ENCODE results near the gene ITPR2. TPM values are rescaled to one million over a fixed set of nuclear protein-coding genes. Genes with fewer than 3 reads are reported as not detected.

ITPR2 gene
- total RNA-seq, 1 donor from 2014 or later = 15.8 TPM

DNA sequence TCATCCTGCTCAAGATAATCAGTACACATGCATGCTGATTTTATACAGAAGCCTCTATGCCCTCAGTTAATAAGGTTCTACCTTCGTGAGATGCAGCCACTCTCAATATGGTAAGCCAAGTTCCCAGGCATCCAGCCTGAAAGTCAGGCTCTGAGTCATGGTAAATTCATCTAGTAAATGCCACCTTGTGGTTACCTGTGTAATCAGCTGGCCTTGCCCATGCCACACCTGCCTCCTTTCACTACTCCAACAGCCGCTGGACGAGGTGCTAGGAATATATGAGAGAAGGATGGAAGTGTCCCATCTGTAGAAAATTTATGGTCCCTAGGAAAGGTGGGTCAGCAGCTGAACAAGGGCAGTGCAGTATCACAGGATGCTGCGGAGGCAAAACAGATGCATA, 430.3 kb downstream of the ITPR2 start:
- Histone ChIP-seq H3K9me3 (replicated peaks) (no peaks in the 10 kb centered on the region), H3K4me3 (no peak overlapping the region), H3K27ac (replicated peaks) (no peak overlapping the region), H3K27me3 (ENCODE audit: low read depth) (no peaks in the 10 kb centered on the region), H3K4me1 (no peaks in the 10 kb centered on the region), H3K36me3 (peaks cover 19% of the 10 kb centered on the region)
- intact Hi-C loops (cut with micrococcal nuclease) = no loop called here
- no peak for DNase-seq
- TF ChIP-seq, protein P1, sequence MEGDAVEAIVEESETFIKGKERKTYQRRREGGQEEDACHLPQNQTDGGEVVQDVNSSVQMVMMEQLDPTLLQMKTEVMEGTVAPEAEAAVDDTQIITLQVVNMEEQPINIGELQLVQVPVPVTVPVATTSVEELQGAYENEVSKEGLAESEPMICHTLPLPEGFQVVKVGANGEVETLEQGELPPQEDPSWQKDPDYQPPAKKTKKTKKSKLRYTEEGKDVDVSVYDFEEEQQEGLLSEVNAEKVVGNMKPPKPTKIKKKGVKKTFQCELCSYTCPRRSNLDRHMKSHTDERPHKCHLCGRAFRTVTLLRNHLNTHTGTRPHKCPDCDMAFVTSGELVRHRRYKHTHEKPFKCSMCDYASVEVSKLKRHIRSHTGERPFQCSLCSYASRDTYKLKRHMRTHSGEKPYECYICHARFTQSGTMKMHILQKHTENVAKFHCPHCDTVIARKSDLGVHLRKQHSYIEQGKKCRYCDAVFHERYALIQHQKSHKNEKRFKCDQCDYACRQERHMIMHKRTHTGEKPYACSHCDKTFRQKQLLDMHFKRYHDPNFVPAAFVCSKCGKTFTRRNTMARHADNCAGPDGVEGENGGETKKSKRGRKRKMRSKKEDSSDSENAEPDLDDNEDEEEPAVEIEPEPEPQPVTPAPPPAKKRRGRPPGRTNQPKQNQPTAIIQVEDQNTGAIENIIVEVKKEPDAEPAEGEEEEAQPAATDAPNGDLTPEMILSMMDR (IDR thresholded peaks at IDR 0.05; ENCODE audit: borderline replicate concordance) = peak; percentile 42

GRCh38 chr12:26401874-26402273, 431.1 kb downstream of the ITPR2 start:
- H3K36me3 ChIP-seq = peaks cover 27% of the 10 kb centered on the region
- TF ChIP-seq, protein P1 (IDR thresholded peaks at IDR 0.05; ENCODE audit: borderline replicate concordance) = no peak
- no peaks in the 10 kb centered on the region for H3K9me3 ChIP-seq (replicated peaks)
- no peaks in the 10 kb centered on the region for H3K4me1 ChIP-seq
- no peak overlapping the region for H3K4me3 ChIP-seq
- H3K27me3 ChIP-seq (ENCODE audit: low read depth) = no peaks in the 10 kb centered on the region
- no peak overlapping the region for H3K27ac ChIP-seq (replicated peaks)
- intact Hi-C loops (cut with micrococcal nuclease) = no loop called here
- no peak for DNase-seq

GRCh38 chr12:26400627-26401026, 432.4 kb downstream of the ITPR2 start:
- TF ChIP-seq, protein P1 (IDR thresholded peaks at IDR 0.05; ENCODE audit: borderline replicate concordance) = no peak
- Histone ChIP-seq H3K4me1 (no peaks in the 10 kb centered on the region), H3K36me3 (peaks cover 35% of the 10 kb centered on the region), H3K27me3 (ENCODE audit: low read depth) (no peaks in the 10 kb centered on the region), H3K4me3 (no peak overlapping the region), H3K27ac (replicated peaks) (no peak overlapping the region), H3K9me3 (replicated peaks) (no peaks in the 10 kb centered on the region)
- intact Hi-C loops (cut with micrococcal nuclease) = no loop called here
- no peak for DNase-seq

GRCh38 chr12:26399381-26399780, 433.6 kb downstream of the ITPR2 start:
- no peaks in the 10 kb centered on the region for H3K4me1 ChIP-seq
- no peak overlapping the region for H3K4me3 ChIP-seq
- H3K27me3 ChIP-seq (ENCODE audit: low read depth) = no peaks in the 10 kb centered on the region
- no peaks in the 10 kb centered on the region for H3K9me3 ChIP-seq (replicated peaks)
- TF ChIP-seq, protein P1 (IDR thresholded peaks at IDR 0.05; ENCODE audit: borderline replicate concordance) = no peak
- intact Hi-C loops (cut with micrococcal nuclease) = no loop called here
- H3K27ac ChIP-seq (replicated peaks) = no peak overlapping the region
- no peak for DNase-seq
- peaks cover 48% of the 10 kb centered on the region for H3K36me3 ChIP-seq

GRCh38 chr12:26396402-26396801, 436.6 kb downstream of the ITPR2 start:
- no peaks in the 10 kb centered on the region for H3K9me3 ChIP-seq (replicated peaks)
- H3K4me3 ChIP-seq = no peak overlapping the region
- intact Hi-C loops (cut with micrococcal nuclease) = no loop called here
- no peak for DNase-seq
- H3K27me3 ChIP-seq (ENCODE audit: low read depth) = no peaks in the 10 kb centered on the region
- no peak overlapping the region for H3K27ac ChIP-seq (replicated peaks)
- H3K36me3 ChIP-seq = peaks cover 44% of the 10 kb centered on the region
- no peaks in the 10 kb centered on the region for H3K4me1 ChIP-seq
- TF ChIP-seq, protein P1 (IDR thresholded peaks at IDR 0.05; ENCODE audit: borderline replicate concordance) = no peak

DNA sequence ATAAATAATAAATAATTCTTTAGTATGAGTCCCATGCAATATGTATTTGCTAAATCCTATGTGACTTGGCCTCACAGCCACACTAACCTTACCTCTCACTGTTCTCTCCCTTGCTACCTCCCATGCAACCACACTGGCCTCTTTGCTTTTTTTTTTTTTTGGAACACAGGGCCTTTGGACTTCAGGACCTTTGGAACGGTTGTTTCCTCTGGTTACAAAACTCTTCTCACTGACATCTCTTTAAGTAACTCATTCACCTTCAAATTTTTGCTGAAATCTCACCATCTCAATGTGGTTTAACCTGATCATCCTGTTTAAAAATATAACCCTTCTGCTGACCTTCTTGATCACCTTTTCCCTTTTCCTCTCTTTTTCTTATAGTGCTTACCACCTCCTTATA, 443.7 kb downstream of the ITPR2 start:
- Histone ChIP-seq H3K36me3 (peaks cover 32% of the 10 kb centered on the region), H3K4me1 (no peaks in the 10 kb centered on the region), H3K9me3 (replicated peaks) (no peaks in the 10 kb centered on the region), H3K4me3 (no peak overlapping the region), H3K27ac (replicated peaks) (no peak overlapping the region), H3K27me3 (ENCODE audit: low read depth) (no peaks in the 10 kb centered on the region)
- intact Hi-C loops (cut with micrococcal nuclease) = no loop called here
- DNase-seq = no peak
- TF ChIP-seq, protein P1 (IDR thresholded peaks at IDR 0.05; ENCODE audit: borderline replicate concordance) = no peak
